ENCODE results near the gene YARS1.

The YARS1 gene

DNA sequence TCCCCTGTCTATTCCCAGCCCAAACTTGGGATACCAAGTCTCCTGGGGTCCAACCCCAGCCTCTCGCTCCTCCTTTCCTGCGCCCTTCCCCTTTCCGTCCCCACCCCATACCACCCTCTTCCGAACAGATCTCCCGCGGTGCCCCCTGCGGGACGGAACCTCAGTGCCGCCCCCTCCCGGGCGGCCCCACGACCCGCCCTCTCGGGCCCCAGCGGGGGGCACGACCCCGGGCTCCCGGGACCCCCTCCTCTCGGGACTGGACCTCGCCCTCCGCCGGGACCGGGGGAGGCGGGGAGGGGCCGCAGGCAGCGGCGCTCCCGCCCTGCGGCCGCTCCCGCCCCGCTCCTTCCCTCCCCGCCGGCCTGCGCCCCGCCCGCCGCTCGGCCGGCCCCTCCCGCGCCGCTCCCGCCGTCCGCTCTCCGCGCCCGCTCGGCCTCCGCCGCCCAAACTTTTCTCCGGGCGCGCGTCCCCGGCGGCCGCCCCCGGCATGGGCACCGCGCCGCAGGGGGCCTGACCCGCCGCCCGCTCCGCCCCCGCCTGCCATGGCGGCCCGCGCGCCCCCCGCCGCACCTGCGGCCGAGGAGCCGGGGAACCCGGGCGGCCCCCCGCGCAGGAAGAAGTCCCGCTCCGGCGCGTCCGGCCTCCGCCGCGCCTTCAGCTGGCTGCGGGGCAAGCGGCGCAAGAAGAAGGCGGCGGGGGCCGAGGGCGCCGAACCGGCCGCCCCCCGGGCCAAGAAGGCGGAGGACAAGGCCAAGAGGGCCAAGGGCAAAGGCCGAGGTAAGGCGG lies 75.6 kb downstream of the YARS1 start:
- ATAC-seq, result no peak

DNA sequence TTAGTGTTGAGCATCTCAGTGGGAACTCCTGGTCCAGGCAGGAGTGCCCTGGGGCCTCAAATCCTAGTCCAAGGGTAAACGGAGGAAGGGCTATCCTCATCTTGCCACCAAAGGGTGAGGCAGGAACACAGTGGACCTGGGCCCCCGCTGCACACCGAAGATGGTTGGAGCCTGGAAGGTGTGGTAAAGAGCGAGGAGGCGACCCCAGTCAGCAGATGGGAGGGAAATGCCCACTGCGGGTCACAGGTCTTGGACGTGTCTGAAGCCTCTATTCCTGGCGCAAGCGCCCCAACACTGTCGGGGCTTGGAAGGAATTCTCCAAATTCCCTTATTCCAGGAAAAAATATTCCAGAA lies 76.1 kb downstream of the YARS1 start:
- ATAC-seq, result no peak

DNA sequence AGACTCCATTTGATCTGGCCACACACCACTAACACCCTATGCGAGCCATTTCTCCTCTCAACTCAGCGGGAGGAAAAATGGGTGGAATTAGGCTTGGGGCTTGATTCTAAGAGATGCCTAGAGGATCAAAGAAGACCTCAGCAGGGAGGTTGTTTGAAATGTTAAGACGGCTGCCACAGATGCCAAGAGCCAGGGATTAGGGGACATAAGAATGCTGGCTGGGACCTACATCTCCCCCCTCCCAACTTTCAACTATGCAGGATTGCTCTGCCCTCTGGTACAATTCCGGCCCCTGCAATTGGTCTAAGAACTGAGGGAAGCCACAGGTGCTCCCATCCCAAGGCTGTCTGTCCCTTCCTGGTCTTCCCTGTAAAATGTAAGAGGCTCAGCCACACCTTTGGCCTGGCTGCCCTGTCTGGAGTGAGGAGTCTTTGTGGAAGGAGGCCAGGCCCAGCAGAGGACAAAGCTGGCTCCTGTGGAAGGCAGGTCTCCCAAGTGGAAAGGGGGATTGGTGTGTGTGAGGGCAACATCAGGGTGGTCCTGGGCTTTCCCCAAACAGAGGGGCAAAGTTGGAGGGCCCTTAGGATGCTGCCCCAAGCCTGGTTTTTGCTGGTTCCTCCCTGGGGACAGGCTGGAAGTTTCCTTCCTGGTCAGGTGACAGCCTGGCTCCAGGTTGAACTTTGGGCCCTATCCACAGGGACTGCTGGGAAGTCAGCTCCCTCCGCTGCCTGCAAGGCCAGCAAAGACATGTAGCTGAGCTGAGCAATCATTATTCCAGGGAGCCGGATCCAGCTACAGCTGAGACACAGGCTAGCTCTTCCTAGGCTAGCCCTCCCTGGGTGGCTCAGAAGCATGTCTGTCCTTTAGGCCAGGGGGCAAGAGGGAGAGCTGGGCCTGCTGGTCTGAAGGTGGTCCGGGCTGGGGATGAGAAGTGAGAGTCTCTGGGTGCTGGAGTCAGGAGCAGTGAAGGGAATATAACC lies 80.1 kb downstream of the YARS1 start:
- no peak for ATAC-seq

DNA sequence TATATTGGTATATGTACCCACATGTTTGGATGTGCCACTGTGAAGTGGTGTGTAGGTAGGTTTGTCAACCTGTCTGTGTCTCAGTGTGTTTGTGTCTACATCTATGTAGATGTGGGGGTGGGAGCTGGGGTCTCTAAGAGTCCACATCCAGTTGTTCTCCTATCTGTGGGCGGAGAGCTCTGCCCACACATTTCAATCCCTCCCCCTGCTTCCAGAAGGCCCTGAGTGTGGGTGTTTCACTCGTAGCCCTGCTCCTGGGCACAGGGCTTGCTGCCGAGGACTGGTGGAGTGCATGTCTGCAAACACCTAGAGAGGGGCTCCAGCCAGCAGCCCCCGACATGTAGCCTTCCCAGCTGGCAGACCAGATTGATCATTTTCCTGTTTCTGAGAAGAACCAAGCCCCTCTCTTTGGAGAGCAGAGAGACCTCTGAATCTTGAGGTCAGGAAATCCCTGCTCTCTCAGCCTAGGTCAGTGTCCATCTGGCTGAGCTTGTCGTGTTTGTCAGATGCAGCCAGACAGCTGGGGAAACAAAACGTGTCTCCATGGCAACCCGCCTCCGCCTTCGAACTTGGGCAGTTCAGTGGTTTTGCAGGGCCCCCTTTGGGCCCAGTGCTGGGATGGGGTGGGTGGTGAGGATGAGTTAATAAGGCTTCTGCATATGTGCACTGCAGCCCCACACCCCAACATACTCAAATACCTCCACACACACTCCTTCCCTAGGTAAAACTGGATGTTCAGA lies 83.4 kb downstream of the YARS1 start:
- no peak for ATAC-seq

DNA sequence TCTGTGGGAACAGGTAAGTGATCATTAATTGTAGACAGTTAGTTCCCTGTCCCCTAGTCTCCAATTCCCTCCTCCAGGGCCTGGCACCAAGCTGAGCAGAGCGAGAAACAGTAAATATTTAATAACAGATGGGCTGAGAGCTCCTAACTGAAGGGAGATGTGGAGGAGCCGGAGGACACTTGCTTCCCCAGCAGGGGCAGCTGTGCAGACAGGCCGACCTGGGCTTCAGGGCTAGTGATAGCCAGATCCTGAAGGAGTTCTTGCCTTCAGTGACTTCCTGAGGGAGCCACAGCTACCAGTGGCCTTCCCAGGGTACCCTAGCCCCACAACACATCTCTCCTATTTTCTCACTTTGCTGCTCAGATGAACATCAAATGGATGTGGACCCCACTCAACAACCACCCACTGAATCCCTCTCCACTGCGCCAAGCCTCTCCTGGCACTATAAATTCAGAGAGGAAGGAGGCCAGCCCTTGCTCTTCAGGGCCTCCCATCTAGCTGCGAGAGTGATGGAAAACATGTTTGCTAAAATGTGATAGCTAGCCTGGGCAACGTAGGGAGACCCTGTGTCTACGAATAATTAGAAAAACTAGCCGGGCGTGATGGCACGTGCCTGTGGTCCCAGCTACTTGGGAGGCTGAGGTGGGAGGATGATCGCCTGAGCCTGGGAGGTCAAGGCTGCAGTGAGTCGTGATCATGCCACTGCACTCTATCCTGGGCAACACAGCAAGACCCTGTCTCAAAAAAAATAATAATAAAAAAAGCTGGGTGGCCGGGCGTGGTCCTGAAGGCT lies 87.7 kb downstream of the YARS1 start:
- ATAC-seq, result no peak

DNA sequence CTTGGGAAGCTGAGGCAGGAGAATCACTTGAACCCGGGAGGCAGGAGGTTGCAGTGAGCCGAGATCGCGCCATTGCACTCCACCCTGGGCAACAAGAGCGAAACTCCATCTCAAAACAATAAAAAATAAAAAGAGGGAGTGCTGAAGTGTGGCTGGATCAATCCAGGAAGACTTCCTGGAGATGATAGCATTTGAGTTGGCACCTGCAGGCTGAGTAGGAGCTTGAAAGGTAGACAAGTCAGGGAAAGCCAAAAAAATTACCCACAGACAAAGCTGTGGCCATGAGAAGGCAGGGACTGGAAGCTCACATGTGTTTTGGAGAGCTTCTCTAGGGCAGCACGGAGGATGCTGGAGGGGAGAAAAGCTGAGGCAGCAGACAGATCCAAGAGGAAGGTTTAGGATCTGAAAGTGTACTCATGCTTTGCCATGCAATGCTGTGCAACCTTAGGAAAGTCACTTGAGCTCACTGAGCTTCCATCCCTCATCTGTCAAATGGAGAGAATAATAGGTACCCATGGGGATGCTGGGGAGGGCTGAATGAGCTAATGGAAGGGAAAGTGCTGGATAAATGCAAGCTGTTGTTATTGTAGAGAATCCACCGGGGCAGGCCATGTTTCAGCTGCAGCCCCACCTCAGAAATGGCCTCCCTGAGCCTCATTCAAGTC lies 88.6 kb downstream of the YARS1 start:
- no peak for ATAC-seq

DNA sequence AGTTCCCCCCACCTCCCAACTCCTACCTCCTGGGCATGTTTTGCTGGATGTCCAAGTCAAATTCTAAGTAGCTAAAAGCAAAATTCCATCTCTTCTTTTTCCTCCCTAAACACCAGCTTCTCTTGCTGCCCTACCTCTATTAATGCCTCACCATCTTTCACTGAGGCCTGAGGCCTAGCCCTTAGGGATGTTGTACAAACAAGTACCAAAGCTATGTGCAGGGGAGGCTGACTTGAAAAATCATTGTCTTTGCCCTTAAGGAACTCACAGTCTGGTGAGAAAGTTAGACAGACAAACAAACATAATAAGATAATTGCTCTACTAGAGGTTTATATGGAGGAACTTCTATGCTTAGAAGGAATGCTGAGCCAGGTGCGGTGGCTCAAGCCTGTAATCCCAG lies 89.3 kb downstream of the YARS1 start:
- no peak for ATAC-seq

DNA sequence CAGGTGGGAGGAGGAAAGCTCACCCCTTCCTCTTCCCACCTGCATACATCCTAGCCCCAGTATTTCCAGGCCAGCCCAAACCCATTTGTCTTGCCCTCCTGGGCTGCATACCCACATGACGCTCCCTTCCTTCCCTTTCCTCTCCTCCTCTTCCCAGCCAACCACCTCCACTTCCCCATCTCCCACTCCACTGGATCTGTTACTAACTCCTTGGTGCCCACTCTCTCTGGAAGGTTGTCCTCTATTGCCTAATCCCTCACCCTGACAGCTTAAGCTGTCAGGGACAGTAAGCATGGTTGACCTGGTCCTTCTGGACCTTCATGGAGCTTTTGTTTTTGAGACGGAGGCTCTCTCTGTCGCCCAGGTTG lies 91.6 kb downstream of the YARS1 start:
- ATAC-seq, result no peak
